Small intestine (tissue), 7 donors: ENCODE measurements around the gene CACNB4. TPM values are rescaled to one million over a fixed set of nuclear protein-coding genes. Genes with fewer than 3 reads are reported as not detected.
"Not testable (repeated sequence)": the region's sequence is repeated elsewhere in the genome, so short reads cannot be mapped to it uniquely, and the experiment has no call there.

Experiments used
- DNase-seq, 2 donors: peaks; one replicate each; pipeline versions ENCODE4 v3.0.0 to v3.0.0-alpha.2; 2013
- FAIRE-seq: peaks from 2 replicates; lab custom pipeline; 2012; peaks lifted over from hg19 to GRCh38; lab: Jason Lieb, UNC
- H3K27ac ChIP-seq, 3 donors: one replicate each; pipeline ENCODE4 v1.5.1; 2013; ENCODE audit warnings: low read length in 2 of 3, mild to moderate bottlenecking in 2 of 3, control low read depth in 1 of 3, inconsistent platforms in 1 of 3, low read depth in 1 of 3, moderate library complexity in 1 of 3
- H3K27me3 ChIP-seq, 3 donors: one replicate each; pipeline ENCODE4 v1.6.1; 2013; ENCODE audit warnings: low read length in 3 of 3, inconsistent platforms in 1 of 3; ENCODE audit not compliant: control insufficient read depth in 3 of 3, insufficient read depth in 3 of 3
- H3K36me3 ChIP-seq, 3 donors: one replicate each; pipeline ENCODE4 v1.6.1; 2013; ENCODE audit warnings: low read length in 3 of 3, inconsistent platforms in 1 of 3, low read depth in 1 of 3, mild to moderate bottlenecking in 1 of 3, moderate library complexity in 1 of 3; ENCODE audit not compliant: control insufficient read depth in 3 of 3, insufficient read depth in 2 of 3
- H3K4me1 ChIP-seq, 3 donors: one replicate each; pipeline ENCODE4 v1.6.1; 2013; ENCODE audit warnings: low read length in 2 of 3, inconsistent platforms in 1 of 3, low read depth in 1 of 3, mild to moderate bottlenecking in 1 of 3, moderate library complexity in 1 of 3; ENCODE audit not compliant: control insufficient read depth in 3 of 3, insufficient read depth in 2 of 3
- H3K4me3 ChIP-seq, 3 donors: one replicate each; pipeline ENCODE4 v1.5.1; 2013; ENCODE audit warnings: low read length in 3 of 3, control low read depth in 1 of 3, inconsistent platforms in 1 of 3, low read depth in 1 of 3, mild to moderate bottlenecking in 1 of 3, moderate library complexity in 1 of 3
- H3K9me3 ChIP-seq, 2 donors: one replicate each; pipeline ENCODE4 v1.6.1; 2013; ENCODE audit warnings: low read depth in 1 of 2, low read length in 1 of 2; ENCODE audit not compliant: control insufficient read depth in 2 of 2, insufficient read depth in 1 of 2
- WGBS, 3 donors: extraction: QIAGEN DNeasy Blood & Tissue Kit; methylation state at CpG; one replicate each; pipeline ENCODE4 v1.1.7; 2013; 5-methylcytosine and 5-hydroxymethylcytosine counted together
- polyA plus RNA-seq, 4 donors: library from polyadenylated mRNA; stranded (reverse) in 3 of 4; unstranded in 1 of 4; fragments of 200-250 nt in 3 of 4; fragments of 120-200 nt in 1 of 4; gene quantifications; one replicate each; pipeline versions ENCODE4 v1.2.1 to v1.2.3, GENCODE V29; 2013
- donor health status: healthy with polysubstance abuse.
- donor health status: control.
- donor health status: control.
- donor health status: Bipolar disorder and iron deficiency.
- donor health status: healthy.

Gene CACNB4
- polyA plus RNA-seq, 4 donors, result 0.27 to 1.3 (median 0.27) TPM; not detected in 1

DNA sequence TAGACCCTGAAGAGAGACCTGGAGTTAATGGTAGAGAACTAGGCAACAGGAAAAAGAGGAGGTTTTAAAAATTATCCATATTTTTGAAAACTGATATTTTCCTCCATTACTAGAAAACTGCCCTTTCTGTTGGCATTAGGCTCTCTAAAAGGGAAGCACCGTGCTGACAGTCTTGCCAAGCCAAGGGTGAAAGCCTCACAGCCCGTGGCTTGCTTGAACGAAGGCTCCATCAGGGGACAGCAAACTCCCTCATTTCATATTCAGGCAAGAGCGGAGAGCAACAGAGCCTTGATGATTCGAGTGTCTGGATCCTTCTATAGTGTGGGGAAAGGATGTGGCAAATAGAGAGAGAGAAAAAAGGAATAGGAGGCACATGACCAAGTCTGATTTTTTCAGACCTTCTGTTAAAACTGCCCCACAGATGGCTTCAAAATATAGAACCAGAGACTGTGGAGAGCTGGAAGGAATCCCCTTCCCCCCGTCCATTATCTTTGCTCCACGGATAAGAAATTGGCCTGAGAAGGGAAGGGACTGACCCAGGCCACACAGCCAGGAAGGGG lies 67.0 kb downstream of the CACNB4 start:
- H3K27me3 ChIP-seq, result peaks cover 0 to 5% (median 0%) of the 10 kb centered on the region in 3 donors
- no peak for DNase-seq
- H3K36me3 ChIP-seq, result no peaks in the 10 kb centered on the region
- H3K4me3 ChIP-seq, result no peak overlapping the region
- no peak for FAIRE-seq
- H3K4me1 ChIP-seq, result no peaks in the 10 kb centered on the region
- WGBS, 3 donors, result 74 to 78% (median 78%) methylated on average over 7 of the region's 7 CpGs
- no peak overlapping the region for H3K27ac ChIP-seq
- H3K9me3 ChIP-seq, result no peaks in the 10 kb centered on the region

DNA sequence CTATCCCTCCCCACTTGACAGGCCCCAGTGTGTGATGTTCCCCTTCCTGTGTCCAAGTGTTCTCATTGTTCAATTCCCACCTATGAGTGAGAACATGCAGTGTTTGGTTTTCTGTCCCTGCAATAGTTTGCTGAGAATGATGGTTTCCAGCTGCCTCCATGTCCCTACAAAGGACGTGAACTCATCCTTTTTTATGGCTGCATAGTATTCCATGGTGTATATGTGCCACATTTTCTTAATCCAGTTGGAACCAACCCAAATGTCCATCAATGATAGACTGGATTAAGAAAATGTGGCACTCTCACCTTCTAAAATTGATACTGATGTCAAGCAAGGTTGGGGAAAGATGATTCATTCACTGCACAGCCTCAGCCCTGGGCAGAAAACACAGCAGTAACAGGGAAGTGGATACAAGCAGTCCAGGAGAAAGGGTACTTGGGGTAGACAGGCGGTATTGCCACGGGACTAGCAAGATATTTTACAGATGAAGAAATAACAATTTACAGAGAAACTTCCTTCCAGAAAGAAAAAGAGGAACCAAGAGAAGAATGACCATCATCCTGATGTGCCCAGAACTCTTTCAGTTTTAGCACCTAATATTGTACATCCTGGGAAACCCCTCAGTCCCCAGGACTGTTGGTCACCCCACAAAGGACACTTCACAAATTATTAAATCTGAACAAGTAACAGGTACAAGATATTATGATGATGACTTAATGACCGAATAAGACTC lies 68.1 kb downstream of the CACNB4 start:
- WGBS, 3 donors, result 79 to 86% (median 83%) methylated on average over 4 of the region's 4 CpGs
- not testable (repeated sequence) for FAIRE-seq

DNA sequence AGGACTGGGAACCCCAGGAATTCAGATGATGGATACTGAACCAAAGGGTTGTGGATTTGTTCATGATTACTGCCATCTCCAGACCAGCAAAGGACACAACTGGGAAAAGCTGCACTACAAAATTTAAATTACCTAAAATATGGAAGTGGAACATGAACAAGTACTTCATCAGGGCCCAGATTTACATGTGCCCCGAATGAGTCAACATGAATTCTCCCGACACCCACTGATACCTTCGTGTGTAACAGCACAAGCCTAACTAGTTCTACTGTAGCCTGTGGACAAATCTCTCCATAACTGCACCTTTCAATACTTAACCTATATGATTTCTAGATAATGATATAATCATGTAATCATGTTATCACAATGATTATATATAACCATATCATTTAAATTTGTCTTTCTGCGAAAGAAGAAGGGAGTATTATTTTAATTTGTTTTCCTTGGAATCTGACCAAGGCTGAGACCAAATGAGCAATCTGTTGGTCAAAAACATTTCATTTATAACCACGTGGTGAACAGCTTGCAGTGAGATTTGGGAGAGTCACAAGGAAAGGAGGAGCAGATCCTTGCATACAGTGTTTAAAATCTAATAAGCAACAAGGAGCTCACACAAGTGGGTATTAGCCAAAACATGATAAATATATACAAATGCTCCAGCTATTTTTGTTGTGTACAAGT lies 70.5 kb downstream of the CACNB4 start:
- Histone ChIP-seq H3K9me3 (no peaks in the 10 kb centered on the region), H3K27ac (no peak overlapping the region), H3K4me3 (no peak overlapping the region), H3K4me1 (no peaks in the 10 kb centered on the region), H3K27me3 (peaks cover 0 to 2% (median 0%) of the 10 kb centered on the region in 3 donors), H3K36me3 (no peaks in the 10 kb centered on the region)
- 52 to 58% (median 52%) methylated on average over 5 of the region's 5 CpGs for WGBS, 3 donors
- FAIRE-seq, result no peak
- no peak for DNase-seq

More for the DNA sequence above, 68.1 kb downstream of the CACNB4 start:
- not testable (repeated sequence) for DNase-seq, H3K27me3 ChIP-seq, H3K36me3 ChIP-seq, H3K9me3 ChIP-seq, H3K4me3 ChIP-seq, H3K27ac ChIP-seq, H3K4me1 ChIP-seq

DNA sequence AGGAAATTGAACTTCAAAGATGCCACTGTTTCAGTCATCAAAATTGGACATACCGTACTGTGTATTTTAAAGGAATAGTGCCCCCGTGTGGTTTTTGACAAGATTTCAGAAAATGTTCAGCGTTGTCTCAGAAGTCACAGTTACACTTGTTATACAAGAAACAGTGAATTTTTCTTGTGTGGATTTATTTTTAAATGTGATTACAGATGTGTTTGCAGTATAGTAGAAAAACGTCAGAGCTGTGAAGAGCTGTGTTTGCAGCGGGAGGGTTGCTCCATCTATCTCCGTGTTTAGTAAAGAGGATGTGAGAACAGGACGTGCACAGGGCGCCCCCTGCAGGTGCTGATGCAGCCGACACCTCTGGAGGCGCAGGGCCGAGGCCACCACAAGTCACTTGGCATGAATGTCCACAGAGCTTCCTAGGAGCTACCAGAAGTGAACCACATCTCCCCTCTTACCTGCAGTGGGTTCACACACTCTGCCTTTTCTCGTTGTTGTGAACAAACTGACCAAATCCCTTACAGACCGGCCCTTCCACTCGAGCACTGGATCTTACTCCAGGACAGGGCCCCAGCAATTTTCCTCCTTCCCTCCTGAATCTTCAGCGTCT lies 73.1 kb downstream of the CACNB4 start:
- H3K4me3 ChIP-seq, result no peak overlapping the region
- FAIRE-seq, result no peak
- 16 to 17% (median 16%) methylated on average over 15 of the region's 15 CpGs for WGBS, 3 donors

DNA sequence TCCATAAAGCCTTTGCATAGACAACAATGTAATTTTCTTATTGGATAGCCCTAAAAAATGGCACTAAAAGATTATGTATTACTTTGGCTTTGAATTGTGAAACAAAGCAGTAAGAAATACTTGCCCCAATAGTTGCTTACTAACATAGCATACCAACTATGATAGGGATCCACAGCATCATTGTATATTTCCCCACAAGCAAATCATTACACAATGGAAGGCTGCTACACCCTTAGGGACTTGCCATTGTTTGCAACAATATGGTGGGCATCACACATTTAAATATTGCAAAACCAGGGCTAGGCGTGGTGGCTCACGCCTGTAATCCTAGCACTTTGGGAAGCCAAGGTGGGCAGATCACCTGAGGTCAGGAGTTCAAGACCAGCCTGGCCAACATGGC lies 74.4 kb downstream of the CACNB4 start:
- Histone ChIP-seq H3K4me3 (no peak overlapping the region), H3K27me3 (peaks cover 0 to 5% (median 2%) of the 10 kb centered on the region in 3 donors), H3K27ac (no peak overlapping the region), H3K9me3 (no peaks in the 10 kb centered on the region), H3K36me3 (no peaks in the 10 kb centered on the region), H3K4me1 (no peaks in the 10 kb centered on the region)
- FAIRE-seq (no peak), DNase-seq (no peak)
- 76 to 93% (median 92%) methylated on average over 2 of the region's 2 CpGs for WGBS, 3 donors

More for the DNA sequence above, 73.1 kb downstream of the CACNB4 start:
- H3K27ac ChIP-seq, result no peak overlapping the region
- no peaks in the 10 kb centered on the region for H3K36me3 ChIP-seq
- no peaks in the 10 kb centered on the region for H3K9me3 ChIP-seq
- H3K4me1 ChIP-seq, result no peaks in the 10 kb centered on the region
- DNase-seq, result peak; percentile 71 to 88
- H3K27me3 ChIP-seq, result no peaks in the 10 kb centered on the region

DNA sequence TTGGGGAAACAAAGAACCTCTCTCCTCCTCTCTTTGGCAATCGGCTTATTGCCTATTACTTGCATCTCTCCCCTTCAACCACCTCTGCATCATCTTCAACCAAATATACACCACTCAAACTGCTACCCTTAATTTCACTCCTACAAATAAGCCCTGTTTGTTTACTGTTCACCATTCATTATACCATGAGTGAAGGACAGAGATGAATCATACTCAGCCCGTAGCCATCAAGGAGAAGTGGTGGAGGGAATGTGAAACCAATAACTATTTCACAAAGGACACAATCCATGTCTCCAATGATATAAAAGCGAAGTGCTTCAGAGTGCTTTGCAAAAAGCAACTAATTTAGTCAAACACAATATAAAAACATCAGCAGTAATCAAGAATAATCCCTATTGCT lies 76.8 kb downstream of the CACNB4 start:
- Histone ChIP-seq H3K4me3 (no peak overlapping the region), H3K27ac (no peak overlapping the region), H3K9me3 (no peaks in the 10 kb centered on the region), H3K4me1 (no peaks in the 10 kb centered on the region), H3K36me3 (no peaks in the 10 kb centered on the region), H3K27me3 (peaks cover 0 to 5% (median 2%) of the 10 kb centered on the region in 3 donors)
- 54 to 66% (median 57%) methylated on average over 3 of the region's 3 CpGs for WGBS, 3 donors
- no peak for DNase-seq
- FAIRE-seq, result no peak

DNA sequence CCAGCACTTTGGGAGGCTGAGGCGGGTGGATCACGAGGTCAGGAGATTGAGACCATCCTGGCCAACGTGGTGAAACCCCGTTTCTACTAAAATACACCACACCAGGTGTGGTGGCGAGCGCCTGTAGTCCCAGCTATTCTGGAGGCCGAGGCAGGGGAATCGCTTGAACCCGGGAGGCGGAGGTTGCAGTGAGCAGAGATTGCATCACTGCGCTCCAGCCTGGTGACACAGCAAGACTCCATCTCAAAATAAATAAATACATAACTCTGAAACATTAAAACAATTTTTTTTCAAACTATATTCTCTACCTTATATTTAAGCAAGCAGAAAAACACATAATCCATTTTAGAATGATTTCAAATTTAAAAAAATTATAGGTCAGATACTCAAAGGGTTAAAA lies 77.8 kb downstream of the CACNB4 start:
- not testable (repeated sequence) for H3K27ac ChIP-seq, H3K4me1 ChIP-seq, H3K36me3 ChIP-seq, H3K4me3 ChIP-seq, FAIRE-seq, DNase-seq, H3K27me3 ChIP-seq, H3K9me3 ChIP-seq
- 85 to 91% (median 90%) methylated on average over 11 of the region's 11 CpGs for WGBS, 3 donors

DNA sequence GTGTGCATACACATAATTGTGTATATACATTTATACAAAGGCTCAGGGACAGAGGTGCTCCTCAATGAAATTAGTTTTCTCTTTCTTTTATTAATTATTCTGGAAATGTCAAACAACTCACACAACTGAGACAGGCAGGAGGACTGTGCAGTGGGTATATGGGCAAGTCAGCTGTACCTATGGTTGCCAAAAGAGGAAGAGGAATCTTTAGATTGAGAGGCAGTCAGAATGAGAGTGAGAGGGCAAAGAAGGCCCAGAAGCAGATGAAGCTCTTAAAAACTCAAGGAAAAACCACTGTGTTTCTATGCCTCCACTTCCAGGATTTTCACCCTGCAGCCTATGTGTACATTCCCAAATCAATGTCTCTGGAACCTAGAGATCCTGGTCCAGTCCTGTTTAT lies 79.1 kb downstream of the CACNB4 start:
- no peaks in the 10 kb centered on the region for H3K36me3 ChIP-seq
- H3K9me3 ChIP-seq, result no peaks in the 10 kb centered on the region
- DNase-seq (no peak), FAIRE-seq (no peak)
- H3K27me3 ChIP-seq, result peaks cover 0 to 5% (median 2%) of the 10 kb centered on the region in 3 donors
- no peaks in the 10 kb centered on the region for H3K4me1 ChIP-seq
- H3K27ac ChIP-seq, result no peak overlapping the region
- no peak overlapping the region for H3K4me3 ChIP-seq
